ENCODE data around the gene SSH2.
A peak's percentile ranks its signal among the peaks of the same experiment; 100 is the strongest.
"Not testable (repeated sequence)": the region's sequence is repeated elsewhere in the genome, so short reads cannot be mapped to it uniquely, and the experiment has no call there.

The SSH2 gene

DNA sequence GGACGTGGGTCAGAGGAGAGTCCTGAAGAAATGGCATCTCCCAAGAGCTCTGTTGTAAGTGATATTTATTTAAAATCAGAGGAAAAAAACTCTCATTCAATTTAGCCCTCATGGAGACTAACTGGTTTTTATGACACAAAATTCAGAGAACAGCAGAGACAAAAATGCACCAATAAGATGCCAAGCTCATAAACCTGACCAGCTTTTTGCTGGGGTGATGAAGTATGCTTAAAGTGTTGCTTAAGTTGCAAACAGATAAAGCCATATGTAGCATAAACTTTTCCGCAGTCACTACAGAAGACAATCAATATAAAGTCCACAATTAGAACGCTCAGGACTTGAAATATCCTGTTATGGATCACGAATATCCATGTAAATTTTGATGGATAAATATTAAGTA lies 183.4 kb downstream of the SSH2 start:
- DNase-seq (ENCODE audit: low read depth, low spot score), result no peak

DNA sequence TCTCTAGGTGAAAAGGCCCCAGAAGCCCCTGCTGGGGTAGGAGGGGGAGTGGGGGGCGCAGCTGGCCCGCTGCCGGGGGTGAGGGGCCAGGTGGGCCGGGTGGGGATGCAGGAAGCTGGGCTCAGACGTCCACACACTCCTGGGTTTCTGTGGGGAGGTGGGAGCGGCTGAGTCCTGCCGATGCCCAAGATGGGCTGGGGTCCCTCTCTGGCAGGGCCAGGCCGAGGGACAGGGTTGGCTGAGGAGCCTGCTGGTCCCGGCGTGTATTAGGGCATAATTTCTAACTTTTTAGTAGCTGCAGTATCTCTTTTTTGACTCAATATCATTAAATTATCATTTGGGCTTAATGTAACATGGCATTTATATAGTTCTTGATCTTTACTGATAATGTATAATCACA lies 185.9 kb downstream of the SSH2 start:
- DNase-seq (ENCODE audit: low read depth, low spot score), result no peak

DNA sequence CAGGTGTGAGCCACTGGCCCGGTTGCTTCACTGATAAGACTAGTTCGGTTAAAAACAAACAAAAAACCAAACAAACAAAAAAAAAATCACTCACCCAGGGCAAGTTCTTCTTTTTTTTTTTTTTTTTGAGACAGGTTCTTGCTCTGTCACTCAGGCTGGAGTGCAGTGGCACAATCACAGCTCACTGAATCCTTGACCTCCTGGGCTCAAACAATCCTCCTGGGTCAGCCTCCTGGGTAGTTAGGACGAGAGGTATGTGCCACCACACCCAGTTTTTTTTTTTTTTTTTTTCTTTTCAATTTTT lies 187.9 kb downstream of the SSH2 start:
- DNase-seq (ENCODE audit: low read depth, low spot score), result no peak

DNA sequence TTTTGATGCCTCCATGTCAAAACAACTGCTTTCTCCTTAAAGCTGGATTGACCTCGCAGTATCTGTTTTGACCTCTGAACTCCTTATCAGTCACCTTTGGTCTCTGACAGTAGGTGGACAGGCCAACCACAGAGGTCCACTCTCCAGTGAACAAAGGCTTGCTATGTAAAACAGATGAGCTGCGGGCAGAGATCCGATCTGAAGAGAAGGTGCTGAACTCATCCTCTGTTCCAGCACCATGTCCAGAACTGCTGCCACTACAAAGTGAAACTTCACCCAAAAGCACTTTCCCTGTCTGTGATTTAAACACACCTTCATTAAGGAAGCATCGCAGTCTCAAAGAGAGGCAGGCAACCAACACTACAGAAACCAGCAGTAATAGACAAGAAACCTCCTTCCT lies 190.0 kb downstream of the SSH2 start:
- DNase-seq (ENCODE audit: low read depth, low spot score), result no peak

DNA sequence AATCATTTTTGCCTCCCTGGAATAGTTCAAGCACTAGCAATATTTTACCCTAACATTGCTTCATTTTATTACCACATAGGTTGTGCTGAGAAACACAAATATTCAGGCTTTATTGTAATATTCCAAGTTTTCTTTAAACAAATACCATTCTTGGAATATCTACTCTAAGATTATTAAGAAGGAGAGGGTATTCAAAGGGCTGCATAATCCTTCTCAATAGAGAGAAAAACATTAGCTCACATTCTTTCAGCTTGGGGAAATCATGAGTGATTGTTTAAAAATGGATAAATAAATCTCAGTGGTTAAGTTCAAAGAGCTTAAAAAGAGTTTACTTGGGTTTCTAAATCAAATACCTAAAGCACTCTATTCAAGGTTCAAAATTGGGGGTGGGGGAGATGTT lies 195.4 kb downstream of the SSH2 start:
- DNase-seq (ENCODE audit: low read depth, low spot score), result peak; percentile 27

DNA sequence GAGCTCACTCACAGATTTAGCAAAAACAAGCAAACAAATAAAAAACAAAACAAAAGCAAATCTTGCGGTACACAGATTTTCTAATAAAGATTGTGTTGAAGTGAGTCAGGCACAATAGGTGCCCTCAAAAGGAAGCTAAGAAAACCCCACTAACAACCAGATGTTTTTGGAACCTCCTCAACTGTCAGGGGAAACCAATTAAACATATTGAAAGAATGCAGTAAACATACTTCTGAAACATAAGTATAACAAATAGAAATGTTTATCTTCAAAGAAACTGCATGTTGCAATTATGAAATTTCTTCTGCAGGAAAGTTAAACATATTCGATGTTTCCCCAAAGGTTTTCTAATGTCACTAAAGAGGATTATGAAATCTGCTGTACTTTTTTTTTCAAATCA lies 196.9 kb downstream of the SSH2 start:
- no peak for DNase-seq (ENCODE audit: low read depth, low spot score)

DNA sequence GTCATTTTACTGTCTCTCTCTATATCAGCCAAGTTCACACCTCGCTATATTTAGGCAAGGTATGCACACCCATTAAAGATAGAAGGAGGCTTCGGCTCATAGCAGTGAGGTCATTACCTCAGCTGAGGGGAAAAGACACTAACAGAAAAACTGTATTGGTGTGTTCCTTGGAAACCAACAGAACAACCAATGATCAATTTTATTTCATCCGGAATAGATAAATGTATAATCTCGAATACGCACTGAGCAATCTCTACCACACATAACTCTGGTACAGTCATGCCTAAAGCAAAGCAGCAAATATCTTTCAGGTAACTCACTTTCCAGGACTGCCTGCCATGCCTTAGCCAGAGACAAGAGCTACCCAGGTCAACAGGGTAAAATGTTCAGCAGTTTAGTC lies 197.4 kb downstream of the SSH2 start:
- DNase-seq (ENCODE audit: low read depth, low spot score), result peak; percentile 39

DNA sequence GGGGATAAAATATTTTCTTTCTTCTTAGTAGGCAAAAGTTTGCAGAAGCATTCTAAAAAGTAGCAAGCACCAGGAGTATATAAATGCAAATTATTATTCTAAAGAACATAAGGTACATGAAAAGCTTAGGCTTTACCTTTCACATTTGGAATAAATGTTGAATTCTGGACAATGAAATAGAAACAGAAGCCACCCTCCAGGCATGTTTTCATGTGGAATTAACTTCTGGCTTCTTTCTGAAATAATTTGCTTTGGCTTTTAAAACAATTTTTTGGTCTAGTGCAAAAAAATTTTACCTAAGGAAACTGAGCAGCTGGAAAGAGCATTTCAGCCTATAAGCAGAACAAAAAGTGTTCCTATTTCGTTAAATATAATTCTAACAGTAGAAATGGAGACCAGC lies 197.8 kb downstream of the SSH2 start:
- no peak for DNase-seq (ENCODE audit: low read depth, low spot score)

DNA sequence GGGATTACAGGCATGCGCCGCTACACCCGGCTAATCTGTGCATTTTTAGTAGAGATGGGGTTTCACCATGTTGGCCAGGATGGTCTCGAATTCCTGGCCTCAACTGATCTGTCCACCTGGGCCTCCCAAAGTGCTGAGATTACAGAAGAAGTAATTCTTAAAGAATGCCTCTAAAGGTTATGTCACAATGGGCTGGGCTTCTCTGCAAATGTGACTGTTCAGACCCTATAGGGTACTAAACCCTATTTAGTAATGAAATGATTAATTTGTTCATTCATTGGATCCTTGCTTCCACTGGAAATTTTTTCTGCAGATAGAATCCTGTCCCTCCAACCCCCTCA lies 198.5 kb downstream of the SSH2 start:
- no peak for DNase-seq (ENCODE audit: low read depth, low spot score)

DNA sequence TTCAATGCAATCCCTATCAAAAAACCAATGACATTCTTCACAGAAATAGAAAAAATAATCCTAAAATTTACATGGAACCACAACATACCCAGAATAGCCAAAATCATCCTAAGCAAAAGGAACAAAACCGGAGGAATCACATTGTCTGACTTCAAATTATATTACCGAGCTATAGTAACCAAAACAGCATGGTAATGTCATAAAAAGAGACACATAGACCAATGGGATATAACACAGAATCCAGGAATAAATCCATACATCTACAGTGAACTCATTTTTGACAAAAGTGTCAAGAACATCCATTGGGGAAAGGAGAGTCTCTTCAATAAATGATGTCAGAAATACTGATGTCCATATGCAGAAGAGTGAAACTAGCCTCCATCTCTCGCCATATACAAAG lies 201.5 kb downstream of the SSH2 start:
- DNase-seq (ENCODE audit: low read depth, low spot score), result no peak

DNA sequence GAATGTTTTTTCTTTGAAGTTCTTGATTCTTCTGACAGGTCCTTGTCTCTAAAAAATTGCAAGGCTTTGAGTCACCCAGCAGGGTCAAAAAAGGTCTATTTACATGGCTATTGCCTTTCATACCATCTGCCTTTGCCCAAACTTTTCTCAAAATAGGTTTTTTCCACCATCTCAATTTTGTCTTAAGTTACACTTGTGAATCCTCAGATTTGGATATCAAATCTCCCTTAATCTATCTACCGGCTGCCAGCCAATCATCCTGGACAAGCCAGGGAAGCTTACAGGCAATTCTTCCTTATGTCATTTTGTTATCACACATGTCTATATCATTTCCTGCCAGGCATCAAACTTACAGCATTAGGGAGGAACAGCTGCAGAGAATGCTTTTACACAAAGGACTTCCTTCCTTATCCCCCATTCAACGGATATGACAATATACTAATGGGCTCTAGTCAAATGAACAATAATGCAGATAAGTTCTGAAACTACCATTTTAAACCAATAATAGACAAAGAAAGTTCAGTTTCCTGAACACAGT lies 203.2 kb downstream of the SSH2 start:
- DNase-seq (ENCODE audit: low read depth, low spot score), result no peak

DNA sequence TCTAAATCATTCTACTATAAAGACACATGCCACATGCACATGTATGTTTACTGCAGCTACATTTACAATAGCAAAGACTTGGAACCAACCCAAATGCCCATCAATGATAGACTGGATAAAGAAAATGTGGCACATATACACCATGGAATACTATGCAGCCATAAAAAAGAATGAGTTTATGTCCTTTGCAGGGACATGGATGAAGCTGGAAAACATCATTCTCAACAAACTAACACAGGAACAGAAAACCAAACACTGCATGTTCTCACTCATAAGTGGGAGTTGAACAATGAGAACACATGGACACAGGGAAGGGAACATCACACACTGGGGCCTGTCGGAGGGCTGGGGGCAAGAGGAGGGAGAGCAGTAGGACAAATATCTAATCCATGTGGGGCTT lies 204.6 kb downstream of the SSH2 start:
- DNase-seq (ENCODE audit: low read depth, low spot score), result not testable (repeated sequence)

DNA sequence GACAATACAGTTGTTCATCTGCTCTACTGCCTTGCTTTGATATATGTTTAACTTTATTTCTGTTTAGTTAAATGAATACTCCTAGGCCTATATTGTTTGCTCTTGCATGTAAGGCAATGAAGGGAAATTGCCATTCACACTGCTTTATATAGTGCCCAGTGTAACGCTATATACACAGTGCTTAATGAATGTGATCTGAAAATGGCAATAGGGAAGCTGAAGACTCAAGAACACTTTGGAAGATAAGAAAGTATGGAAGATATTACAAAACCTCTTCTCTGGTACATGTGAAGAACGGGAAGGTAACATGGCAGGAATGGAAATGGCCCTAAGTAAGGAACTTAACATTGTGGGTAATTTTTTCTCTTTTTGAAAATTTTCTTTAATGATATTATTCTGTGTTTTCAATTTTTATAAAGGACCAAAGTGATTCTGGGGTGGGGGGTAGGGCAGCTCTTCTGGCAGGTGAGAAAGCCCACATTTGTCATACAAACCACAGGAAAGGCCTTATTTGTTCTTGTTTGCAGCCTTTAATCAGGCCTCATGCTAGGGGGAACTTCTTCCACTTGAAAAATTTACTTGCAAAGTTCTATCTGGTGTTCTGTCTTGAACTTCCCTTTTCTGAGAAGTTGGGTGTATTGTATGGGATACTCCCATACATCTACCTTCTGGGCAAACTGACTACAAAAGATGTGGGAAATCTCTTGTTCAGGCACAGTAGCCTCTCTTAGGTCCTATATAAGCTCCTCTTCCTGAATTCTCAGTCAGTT lies 206.6 kb downstream of the SSH2 start:
- DNase-seq (ENCODE audit: low read depth, low spot score), result no peak

DNA sequence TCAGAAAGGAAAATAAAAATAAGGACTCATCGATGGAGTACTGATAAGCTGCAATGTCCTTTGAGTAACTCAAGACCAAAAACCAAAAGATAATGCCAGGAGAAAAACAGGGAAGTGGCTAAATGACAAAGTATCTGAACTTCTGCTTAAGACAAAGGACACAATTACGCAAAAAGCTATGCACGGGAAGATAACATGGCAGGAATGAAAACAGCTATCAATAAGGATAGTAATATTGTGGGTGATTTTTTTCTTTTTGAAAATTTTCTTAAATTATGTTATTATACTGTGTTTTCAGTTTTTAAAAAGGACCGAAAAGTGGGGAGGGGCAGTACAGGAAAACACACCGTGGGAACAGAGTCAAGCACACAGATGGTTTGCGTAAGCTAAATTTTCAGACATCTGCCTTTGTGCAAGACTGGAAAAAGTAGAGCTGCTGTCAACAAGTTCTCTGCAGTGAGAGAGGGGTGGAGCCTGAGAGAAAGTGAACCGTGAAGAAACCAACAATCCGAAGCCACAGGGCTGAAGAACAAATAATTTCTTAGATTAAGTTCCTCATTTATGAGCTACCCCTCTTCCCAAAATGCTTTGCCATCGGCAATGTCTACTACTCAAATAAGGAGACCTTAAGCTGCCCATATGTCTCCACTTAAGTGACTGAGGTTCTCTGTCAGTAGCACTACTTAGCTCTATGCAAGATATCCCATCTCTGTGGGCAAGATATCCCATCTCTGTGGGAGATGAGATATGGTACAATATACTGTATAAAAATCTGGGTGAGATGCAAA lies 207.4 kb downstream of the SSH2 start:
- DNase-seq (ENCODE audit: low read depth, low spot score), result peak; percentile 13

DNA sequence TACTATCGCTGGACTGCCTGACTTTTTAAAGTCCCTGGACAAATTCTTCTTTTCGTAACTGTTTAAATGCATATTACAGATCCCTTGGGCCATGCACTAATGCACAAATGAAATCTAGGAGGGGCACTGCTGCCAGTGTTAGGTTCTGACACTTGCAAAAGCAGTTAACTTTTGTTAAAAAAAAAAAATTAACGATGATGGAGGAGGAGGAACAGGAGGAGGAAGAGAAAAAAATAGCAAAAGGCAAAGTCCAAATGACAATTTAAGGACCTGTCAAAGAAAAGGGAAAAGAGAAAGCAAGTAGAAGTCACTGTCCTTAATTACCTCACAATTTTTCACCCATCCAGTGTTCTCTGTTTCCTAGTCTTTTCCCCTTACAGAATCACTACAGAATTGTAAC lies 209.5 kb downstream of the SSH2 start:
- DNase-seq (ENCODE audit: low read depth, low spot score), result no peak

DNA sequence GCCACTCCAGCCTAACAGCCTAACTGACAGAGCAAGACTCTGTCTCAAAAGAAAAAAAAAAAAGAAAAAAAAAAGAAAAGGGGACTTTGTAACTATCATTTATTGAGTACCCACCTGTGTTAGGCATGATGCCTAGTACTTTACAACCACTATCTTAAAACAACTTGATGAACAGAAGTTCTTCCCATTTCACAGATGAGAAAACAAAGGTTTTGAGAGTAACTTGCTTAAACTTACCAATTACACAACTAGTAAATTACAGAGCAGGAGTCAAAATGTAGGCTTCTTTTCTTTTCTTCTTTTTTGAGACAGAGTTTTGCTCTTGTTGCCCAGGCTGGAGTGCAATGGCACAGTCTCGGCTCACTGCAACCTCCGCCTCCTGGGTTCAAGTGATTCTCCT lies 210.6 kb downstream of the SSH2 start:
- no peak for DNase-seq (ENCODE audit: low read depth, low spot score)

DNA sequence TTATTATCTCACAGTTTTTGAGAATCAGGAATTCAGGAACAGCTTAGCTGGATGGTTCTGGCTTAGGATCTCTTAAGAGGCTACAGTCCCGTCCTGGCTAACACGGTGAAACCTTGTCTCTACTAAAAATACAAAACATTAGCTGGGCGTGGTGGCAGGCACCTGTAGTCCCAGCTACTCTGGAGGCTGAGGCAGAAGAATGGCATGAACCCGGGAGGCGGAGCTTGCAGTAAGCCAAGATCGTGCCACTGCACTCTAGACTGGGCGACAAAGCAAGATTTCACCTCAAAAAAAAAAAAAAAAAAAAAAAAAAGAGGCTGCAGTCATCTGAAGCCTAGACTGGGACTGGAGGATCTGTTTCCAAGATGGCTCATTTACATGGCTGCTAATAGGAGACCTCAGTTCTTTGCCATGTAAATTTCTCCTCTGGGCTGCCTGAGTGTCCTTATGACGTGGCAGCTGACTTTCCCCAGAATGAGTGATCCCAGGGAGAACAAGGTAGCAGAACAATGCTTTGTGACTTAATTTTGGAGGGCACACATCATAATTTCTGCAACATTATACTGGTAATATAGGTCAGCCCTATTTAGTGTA lies 211.5 kb downstream of the SSH2 start:
- no peak for DNase-seq (ENCODE audit: low read depth, low spot score)

DNA sequence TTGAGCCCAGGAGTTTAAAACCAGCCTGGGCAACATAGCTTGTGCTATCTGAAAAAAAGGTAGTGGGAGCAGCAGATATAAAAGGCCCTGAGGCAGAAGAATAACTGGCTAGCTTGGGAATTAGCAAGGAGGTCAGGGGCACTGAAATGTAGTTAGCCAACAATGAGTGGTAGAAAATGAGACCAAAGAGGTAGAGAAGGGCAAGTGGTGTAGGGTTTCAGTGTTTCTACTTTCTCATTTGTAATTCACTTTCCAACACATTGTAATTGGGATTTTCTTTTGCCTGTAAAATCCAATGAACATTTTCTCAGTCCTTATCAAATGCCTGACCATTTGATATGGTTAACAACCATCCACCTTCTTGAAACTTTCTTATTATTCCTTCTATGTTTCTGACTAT lies 212.2 kb downstream of the SSH2 start:
- DNase-seq (ENCODE audit: low read depth, low spot score), result no peak

DNA sequence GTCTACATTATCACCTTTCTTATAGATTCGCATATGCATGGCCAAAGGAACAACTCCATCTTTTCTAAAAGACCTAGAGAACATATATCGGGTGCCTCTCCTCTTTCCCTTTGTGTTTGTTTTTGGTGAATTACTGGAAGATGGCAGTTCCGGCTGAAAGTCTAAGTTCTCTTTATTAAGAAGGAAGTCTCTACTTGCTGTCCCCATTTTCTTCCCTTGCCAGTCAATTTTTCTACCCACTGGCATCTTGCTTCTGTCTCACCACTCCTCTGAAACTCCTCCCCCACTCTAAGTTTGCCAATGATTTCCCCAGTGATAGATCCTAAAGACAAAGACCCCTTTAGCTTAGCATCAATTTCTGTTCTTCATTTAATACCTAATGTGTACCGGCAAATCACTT lies 213.5 kb downstream of the SSH2 start:
- DNase-seq (ENCODE audit: low read depth, low spot score), result no peak

DNA sequence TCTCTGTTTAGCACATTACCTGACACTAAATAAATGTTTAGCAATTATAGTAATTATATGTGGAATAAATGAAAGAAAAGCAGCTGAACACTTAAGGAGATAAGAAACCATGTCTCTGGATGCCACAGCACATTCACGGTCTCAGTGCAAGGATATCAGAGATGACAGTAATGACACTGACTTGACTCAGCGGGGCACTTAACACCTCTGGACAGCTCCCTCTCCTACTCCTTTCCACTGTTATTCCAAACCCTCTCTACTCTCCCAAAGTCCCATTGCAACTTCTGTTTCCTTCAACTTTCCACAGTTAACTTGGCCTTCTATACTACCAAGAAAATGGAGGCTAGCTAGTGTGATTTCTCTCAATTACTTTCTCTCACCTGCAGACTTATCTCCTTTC lies 214.3 kb downstream of the SSH2 start:
- no peak for DNase-seq (ENCODE audit: low read depth, low spot score)

DNA sequence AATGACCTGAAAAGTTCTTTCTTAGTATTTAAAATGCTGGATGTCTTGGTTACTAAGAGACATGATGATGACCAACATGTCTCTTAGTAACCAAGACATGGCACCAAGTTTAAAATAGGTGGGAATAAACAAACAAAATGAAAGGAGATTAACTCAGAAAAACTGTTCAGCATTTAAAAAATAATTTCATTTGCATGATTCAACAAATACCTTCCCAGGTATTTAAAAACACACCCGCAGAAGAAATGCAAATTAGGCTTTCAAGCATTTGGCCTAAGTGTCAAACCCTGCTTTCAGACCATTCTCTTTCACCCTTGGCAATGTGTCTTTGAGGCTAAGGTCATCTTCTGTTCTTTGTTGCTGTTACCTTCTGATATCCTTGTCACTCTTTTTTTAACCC lies 215.9 kb downstream of the SSH2 start:
- DNase-seq (ENCODE audit: low read depth, low spot score), result no peak

DNA sequence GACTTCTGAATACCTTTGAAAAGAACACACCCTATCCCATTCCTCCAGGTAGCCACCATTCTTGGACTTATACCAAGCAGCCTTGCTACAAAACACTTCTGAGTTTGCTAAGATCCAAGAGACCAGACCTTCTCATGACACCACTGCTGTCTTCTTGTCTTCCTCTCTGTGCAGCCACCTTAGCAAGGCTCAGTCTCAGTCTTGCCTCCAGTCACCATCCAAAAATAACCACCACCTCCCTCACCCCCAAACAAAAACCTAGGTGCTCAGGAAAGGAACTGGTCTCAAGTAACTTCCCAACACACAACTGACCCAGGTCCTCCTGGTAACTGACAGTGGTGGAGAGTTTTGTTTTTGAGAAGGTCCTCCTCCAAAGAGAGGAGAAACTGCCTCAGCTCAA lies 216.4 kb downstream of the SSH2 start:
- DNase-seq (ENCODE audit: low read depth, low spot score), result no peak

All from astrocyte of the hippocampus (primary cell).